Ascending aorta (tissue), 2 donors: ENCODE data around the gene DBN1. TPM values are rescaled to one million over a fixed set of nuclear protein-coding genes. Genes with fewer than 3 reads are reported as not detected.

Source experiments
- DNase-seq, 2 donors: peaks; one replicate each; pipeline ENCODE4 v3.0.0-alpha.2; 2019; ENCODE audit warnings: low spot score in 2 of 2
- H3K27ac ChIP-seq, 2 donors: fragments of 200-600 bp; sonication (generic); one replicate each; pipeline ENCODE4 v1.5.1; 2016 to 2017; ENCODE audit warnings: mild to moderate bottlenecking in 1 of 2
- H3K27me3 ChIP-seq: fragments of 200-600 bp; sonication (generic); one replicate; pipeline ENCODE4 v1.5.1; 2017
- H3K36me3 ChIP-seq, 2 donors: fragments of 200-600 bp; sonication (generic); one replicate each; pipeline ENCODE4 v1.5.1; 2016
- H3K4me1 ChIP-seq, 2 donors: fragments of 200-600 bp; sonication (generic); one replicate each; pipeline ENCODE4 v1.5.1; 2016 to 2017; ENCODE audit warnings: mild to moderate bottlenecking in 1 of 2
- H3K4me3 ChIP-seq, 2 donors: fragments of 200-600 bp; sonication (generic); one replicate each; pipeline ENCODE4 v1.5.1; 2016 to 2017; ENCODE audit warnings: mild to moderate bottlenecking in 1 of 2
- H3K9me3 ChIP-seq, 2 donors: fragments of 200-600 bp; sonication (generic); one replicate each; pipeline ENCODE4 v1.5.1; 2016
- CTCF ChIP-seq, 3 experiments: fragments of 200-600 bp in 2 of 3; fragments of 450-650 bp in 1 of 3; sonication (generic) in 2 of 3; IDR thresholded peaks; one replicate each; pipeline ENCODE4 v1.5.1; 2016 to 2019; ENCODE audit warnings: antibody characterized with exemption in 3 of 3, mild to moderate bottlenecking in 1 of 3, moderate library complexity in 1 of 3
- intact Hi-C: fragments of 100-400 bp; cut with DNase I; formaldehyde crosslinking; loops from one replicate; pipeline ENCODE4 v1.15.1; 2023
- total RNA-seq: library from RNA; depleted of rRNA; stranded (reverse); fragments of >200 nt; gene quantifications from one replicate; pipeline ENCODE4 v1.1.0, GENCODE V29; 2016

The DBN1 gene
- total RNA-seq, 1 donor from 2014 or later = 151 TPM

- no peak for TF ChIP-seq CTCF (IDR thresholded peaks at IDR 0.05)
- peak overlapping the region; percentile 91 for H3K27ac ChIP-seq
- H3K36me3 ChIP-seq = peaks cover 5 to 6% of the 10 kb centered on the region in 2 donors
- intact Hi-C loops = loop anchor here (1.0 kb wide), 1 partner anchor 15 kb away; no protein-coding TSS in a partner anchor
- no peak for DNase-seq
- H3K4me3 ChIP-seq = peak overlapping the region; percentile 91 to 94
- H3K4me1 ChIP-seq = peaks cover 26 to 71% of the 10 kb centered on the region in 2 donors
- no peaks in the 10 kb centered on the region for H3K27me3 ChIP-seq
- no peaks in the 10 kb centered on the region for H3K9me3 ChIP-seq
Measured at GRCh38 chr5:177472460-177473442, 683 bp downstream of the DBN1 start.

- TF ChIP-seq CTCF (IDR thresholded peaks at IDR 0.05) = no peak
Measured at GRCh38 chr5:177471610-177472356, 1.7 kb downstream of the DBN1 start.

GRCh38 chr5:177470759-177471536 is 2.5 kb downstream of the DBN1 start:
- Histone ChIP-seq H3K4me3 (peak overlapping the region in 1 of 2 donors; percentile 91), H3K27me3 (no peaks in the 10 kb centered on the region), H3K4me1 (peaks cover 26 to 54% of the 10 kb centered on the region in 2 donors), H3K36me3 (peaks cover 23 to 24% of the 10 kb centered on the region in 2 donors), H3K27ac (peak overlapping the region; percentile 91), H3K9me3 (no peaks in the 10 kb centered on the region)
- intact Hi-C loops = no loop called here
- no peak for TF ChIP-seq CTCF (IDR thresholded peaks at IDR 0.05)
- DNase-seq = no peak

More at GRCh38 chr5:177471610-177472356, 1.7 kb downstream of the DBN1 start:
- no peaks in the 10 kb centered on the region for H3K9me3 ChIP-seq
- H3K4me3 ChIP-seq = peak overlapping the region; percentile 91 to 94
- peaks cover 26 to 62% of the 10 kb centered on the region in 2 donors for H3K4me1 ChIP-seq
- H3K27ac ChIP-seq = peak overlapping the region; percentile 91
- DNase-seq = no peak
- H3K27me3 ChIP-seq = no peaks in the 10 kb centered on the region
- peaks cover 15% of the 10 kb centered on the region in 2 donors for H3K36me3 ChIP-seq
- intact Hi-C loops = no loop called here

GRCh38 chr5:177469750-177470525 is 3.5 kb downstream of the DBN1 start:
- intact Hi-C loops = no loop called here
- H3K4me1 ChIP-seq = peaks cover 25 to 44% of the 10 kb centered on the region in 2 donors
- no peaks in the 10 kb centered on the region for H3K27me3 ChIP-seq
- H3K4me3 ChIP-seq = no peak overlapping the region
- H3K36me3 ChIP-seq = peaks cover 31 to 33% of the 10 kb centered on the region in 2 donors
- TF ChIP-seq CTCF (IDR thresholded peaks at IDR 0.05) = no peak
- no peaks in the 10 kb centered on the region for H3K9me3 ChIP-seq
- no peak for DNase-seq
- H3K27ac ChIP-seq = peak overlapping the region; percentile 54 to 91
